KOPT-K1 (cell line): Measurements from ENCODE around the gene ZBTB42.

Experiments used
- H3K27ac ChIP-seq: fragments of 200-600 bp; sonication (generic); 2 replicates; pipeline ENCODE4 v1.5.1; 2016; ENCODE audit warnings: antibody characterized with exemption, mild to moderate bottlenecking, low read depth, low read length; ENCODE audit not compliant: poor library complexity, severe bottlenecking
- H3K36me3 ChIP-seq: fragments of 200-600 bp; sonication (generic); 2 replicates; pipeline ENCODE4 v1.5.1; 2017; ENCODE audit warnings: antibody characterized with exemption, mild to moderate bottlenecking, low read length, moderate library complexity; ENCODE audit not compliant: insufficient read depth
- H3K9me3 ChIP-seq: fragments of 200-600 bp; sonication (generic); 2 replicates; pipeline ENCODE4 v1.5.1; 2017; ENCODE audit warnings: antibody characterized with exemption, low read length, mild to moderate bottlenecking; ENCODE audit not compliant: insufficient read depth, poor library complexity, severe bottlenecking

Gene ZBTB42

GRCh38 chr14:104775073-104775489 lies 25.8 kb upstream of the ZBTB42 start:
- H3K36me3 ChIP-seq, result peaks cover 96% of the 10 kb centered on the region
- H3K27ac ChIP-seq, result no peak overlapping the region
- H3K9me3 ChIP-seq, result peaks cover 9% of the 10 kb centered on the region

- Histone ChIP-seq H3K9me3 (peaks cover 3% of the 10 kb centered on the region), H3K36me3 (peaks cover 96% of the 10 kb centered on the region)
These were observed 24.4 kb upstream of the ZBTB42 start for GRCh38 chr14:104776481-104776880.

GRCh38 chr14:104776961-104777807 lies 23.7 kb upstream of the ZBTB42 start:
- Histone ChIP-seq H3K9me3 (no peaks in the 10 kb centered on the region), H3K36me3 (peaks cover 94% of the 10 kb centered on the region), H3K27ac (no peak overlapping the region)

More at GRCh38 chr14:104776481-104776880, 24.4 kb upstream of the ZBTB42 start:
- H3K27ac ChIP-seq, result no peak overlapping the region

GRCh38 chr14:104777808-104778249 lies 23.1 kb upstream of the ZBTB42 start:
- Histone ChIP-seq H3K36me3 (peaks cover 87% of the 10 kb centered on the region), H3K27ac (no peak overlapping the region), H3K9me3 (no peaks in the 10 kb centered on the region)

GRCh38 chr14:104778694-104779331 lies 22.1 kb upstream of the ZBTB42 start:
- Histone ChIP-seq H3K9me3 (no peaks in the 10 kb centered on the region), H3K27ac (no peak overlapping the region), H3K36me3 (peaks cover 77% of the 10 kb centered on the region)

GRCh38 chr14:104779776-104780512 lies 21.0 kb upstream of the ZBTB42 start:
- Histone ChIP-seq H3K27ac (no peak overlapping the region), H3K9me3 (no peaks in the 10 kb centered on the region), H3K36me3 (peaks cover 72% of the 10 kb centered on the region)

GRCh38 chr14:104780513-104781030 lies 20.3 kb upstream of the ZBTB42 start:
- Histone ChIP-seq H3K9me3 (no peaks in the 10 kb centered on the region), H3K27ac (no peak overlapping the region), H3K36me3 (peaks cover 68% of the 10 kb centered on the region)

GRCh38 chr14:104781271-104782077 lies 19.4 kb upstream of the ZBTB42 start:
- no peaks in the 10 kb centered on the region for H3K9me3 ChIP-seq
- no peak overlapping the region for H3K27ac ChIP-seq
- H3K36me3 ChIP-seq, result peaks cover 59% of the 10 kb centered on the region

GRCh38 chr14:104782086-104782807 lies 18.7 kb upstream of the ZBTB42 start:
- H3K27ac ChIP-seq, result no peak overlapping the region
- H3K9me3 ChIP-seq, result no peaks in the 10 kb centered on the region
- peaks cover 59% of the 10 kb centered on the region for H3K36me3 ChIP-seq

GRCh38 chr14:104782808-104783139 lies 18.1 kb upstream of the ZBTB42 start:
- Histone ChIP-seq H3K36me3 (peaks cover 59% of the 10 kb centered on the region), H3K27ac (no peak overlapping the region), H3K9me3 (no peaks in the 10 kb centered on the region)

- Histone ChIP-seq H3K27ac (no peak overlapping the region), H3K9me3 (no peaks in the 10 kb centered on the region), H3K36me3 (peaks cover 59% of the 10 kb centered on the region)
These were observed 17.2 kb upstream of the ZBTB42 start for GRCh38 chr14:104783484-104784217.

- H3K9me3 ChIP-seq, result no peaks in the 10 kb centered on the region
- H3K27ac ChIP-seq, result no peak overlapping the region
- peaks cover 59% of the 10 kb centered on the region for H3K36me3 ChIP-seq
These were observed 16.7 kb upstream of the ZBTB42 start for GRCh38 chr14:104784218-104784568.

GRCh38 chr14:104784846-104785707 lies 15.8 kb upstream of the ZBTB42 start:
- Histone ChIP-seq H3K36me3 (peaks cover 62% of the 10 kb centered on the region; the same call in 1 of the 2 replicates), H3K9me3 (no peaks in the 10 kb centered on the region), H3K27ac (no peak overlapping the region)
